ENCODE measurements around the gene PDZD2. TPM values are rescaled to one million over a fixed set of nuclear protein-coding genes. Genes with fewer than 3 reads are reported as not detected.
A peak's percentile ranks its signal among the peaks of the same experiment; 100 is the strongest.

PDZD2 gene
- total RNA-seq, 2 donors from 2014 or later = 6.6 to 14.6 TPM

GRCh38 chr5:32123058-32123805 lies 484.3 kb downstream of the PDZD2 start:
- Mint-ChIP-seq H3K9me3 (no peaks in the 10 kb centered on the region), H3K36me3 (ENCODE audit: low read depth) (peaks cover 44% of the 10 kb centered on the region), H3K27me3 (ENCODE audit: insufficient read depth) (no peaks in the 10 kb centered on the region), H3K27ac (no peak overlapping the region), H3K4me1 (peaks cover 6% of the 10 kb centered on the region), H3K4me3 (no peak overlapping the region)
- H3K9ac ChIP-seq (ENCODE audit: extremely low read depth, low read length, poor library complexity, severe bottlenecking) = no peak overlapping the region
- no peak for DNase-seq
- TF ChIP-seq CTCF (conservative IDR thresholded peaks at IDR 0.05) = no peak
- H3K4me3 ChIP-seq (ENCODE audit: low read length) = no peak overlapping the region
- peaks cover 86% of the 10 kb centered on the region for H3K36me3 ChIP-seq (ENCODE audit: control insufficient read depth, insufficient read depth, low read length)
- H3K27me3 ChIP-seq (ENCODE audit: control insufficient read depth, insufficient read depth, low read length, poor library complexity, severe bottlenecking) = no peaks in the 10 kb centered on the region
- no peaks in the 10 kb centered on the region for H3K4me1 ChIP-seq (ENCODE audit: control insufficient read depth, insufficient read depth, low read length)
- no peak overlapping the region for H3K27ac ChIP-seq (ENCODE audit: low read depth, low read length)
- no peaks in the 10 kb centered on the region for H3K9me3 ChIP-seq (ENCODE audit: control insufficient read depth, low read length)
- 95 to 97% methylated on average over 7 to 8 of the region's 8 CpGs for WGBS, 2 experiments (ENCODE audit: insufficient coverage in 1 of 2, insufficient read length in 1 of 2)

GRCh38 chr5:32123889-32124676 lies 485.2 kb downstream of the PDZD2 start:
- Histone ChIP-seq H3K9me3 (ENCODE audit: control insufficient read depth, low read length) (no peaks in the 10 kb centered on the region), H3K36me3 (ENCODE audit: control insufficient read depth, insufficient read depth, low read length) (peaks cover 92% of the 10 kb centered on the region), H3K27ac (ENCODE audit: low read depth, low read length) (no peak overlapping the region), H3K9ac (ENCODE audit: extremely low read depth, low read length, poor library complexity, severe bottlenecking) (no peak overlapping the region), H3K4me3 (ENCODE audit: low read length) (no peak overlapping the region), H3K4me1 (ENCODE audit: control insufficient read depth, insufficient read depth, low read length) (no peaks in the 10 kb centered on the region), H3K27me3 (ENCODE audit: control insufficient read depth, insufficient read depth, low read length, poor library complexity, severe bottlenecking) (no peaks in the 10 kb centered on the region)
- Mint-ChIP-seq H3K4me3 (no peak overlapping the region), H3K27ac (no peak overlapping the region), H3K9me3 (no peaks in the 10 kb centered on the region), H3K36me3 (ENCODE audit: low read depth) (peaks cover 46% of the 10 kb centered on the region), H3K27me3 (ENCODE audit: insufficient read depth) (no peaks in the 10 kb centered on the region), H3K4me1 (peaks cover 10% of the 10 kb centered on the region)
- TF ChIP-seq CTCF (conservative IDR thresholded peaks at IDR 0.05) = no peak
- no peak for DNase-seq
- WGBS, 2 experiments (ENCODE audit: insufficient coverage in 1 of 2, insufficient read length in 1 of 2) = 93 to 100% methylated on average over 3 to 6 of the region's 6 CpGs

GRCh38 chr5:32126691-32127090 lies 487.8 kb downstream of the PDZD2 start:
- Mint-ChIP-seq H3K27me3 (ENCODE audit: insufficient read depth) (no peaks in the 10 kb centered on the region), H3K4me3 (no peak overlapping the region), H3K4me1 (peaks cover 10% of the 10 kb centered on the region), H3K27ac (peak overlapping the region; percentile 82), H3K9me3 (no peaks in the 10 kb centered on the region), H3K36me3 (ENCODE audit: low read depth) (peaks cover 45% of the 10 kb centered on the region)
- H3K4me1 ChIP-seq (ENCODE audit: control insufficient read depth, insufficient read depth, low read length) = no peaks in the 10 kb centered on the region
- H3K36me3 ChIP-seq (ENCODE audit: control insufficient read depth, insufficient read depth, low read length) = peaks cover 93% of the 10 kb centered on the region
- 80 to 100% methylated on average over 1 of the region's 1 CpG for WGBS, 2 experiments (ENCODE audit: insufficient coverage in 1 of 2, insufficient read length in 1 of 2)
- TF ChIP-seq CTCF (conservative IDR thresholded peaks at IDR 0.05) = no peak
- H3K27me3 ChIP-seq (ENCODE audit: control insufficient read depth, insufficient read depth, low read length, poor library complexity, severe bottlenecking) = no peaks in the 10 kb centered on the region
- no peaks in the 10 kb centered on the region for H3K9me3 ChIP-seq (ENCODE audit: control insufficient read depth, low read length)
- H3K4me3 ChIP-seq (ENCODE audit: low read length) = no peak overlapping the region
- H3K9ac ChIP-seq (ENCODE audit: extremely low read depth, low read length, poor library complexity, severe bottlenecking) = no peak overlapping the region
- DNase-seq = no peak
- no peak overlapping the region for H3K27ac ChIP-seq (ENCODE audit: low read depth, low read length)
